Duodenal mucosa (tissue), 2 donors: ENCODE data around the gene HIC1.

ENCODE experiments used
- H3K27ac ChIP-seq: one replicate; pipeline ENCODE4 v1.7.0; 2013; ENCODE audit warnings: low read depth, low read length
- H3K27me3 ChIP-seq, 2 donors: one replicate each; pipeline ENCODE4 v1.7.0; 2013; ENCODE audit warnings: low read length in 2 of 2, control low read depth in 1 of 2; ENCODE audit not compliant: insufficient read depth in 2 of 2, control insufficient read depth in 1 of 2
- H3K36me3 ChIP-seq, 2 donors: one replicate each; pipeline ENCODE4 v1.7.0; 2013; ENCODE audit warnings: low read length in 2 of 2, control low read depth in 1 of 2; ENCODE audit not compliant: insufficient read depth in 2 of 2, control insufficient read depth in 1 of 2
- H3K4me1 ChIP-seq, 2 donors: one replicate each; pipeline ENCODE4 v1.7.0; 2013; ENCODE audit warnings: low read length in 2 of 2, control low read depth in 1 of 2; ENCODE audit not compliant: insufficient read depth in 2 of 2, control insufficient read depth in 1 of 2
- H3K4me3 ChIP-seq, 2 donors: one replicate each; pipeline ENCODE4 v1.7.0; 2013; ENCODE audit warnings: low read length in 2 of 2, low read depth in 1 of 2
- H3K9ac ChIP-seq, 2 donors: one replicate each; pipeline ENCODE4 v1.7.0; 2013; ENCODE audit warnings: low read length in 2 of 2, low read depth in 1 of 2
- H3K9me3 ChIP-seq, 2 donors: one replicate each; pipeline ENCODE4 v1.7.0; 2013; ENCODE audit warnings: low read length in 2 of 2, control low read depth in 1 of 2; ENCODE audit not compliant: control insufficient read depth in 1 of 2

Gene HIC1

GRCh38 chr17:2067608-2068024 is 12.7 kb downstream of the HIC1 start:
- Histone ChIP-seq H3K9me3 (no peaks in the 10 kb centered on the region), H3K4me1 (peaks cover 71 to 76% of the 10 kb centered on the region in 2 donors), H3K36me3 (peaks cover 13 to 50% of the 10 kb centered on the region in 2 donors), H3K27ac (peak overlapping the region; percentile 76), H3K4me3 (no peak overlapping the region), H3K27me3 (no peaks in the 10 kb centered on the region), H3K9ac (peak overlapping the region in 1 of 2 donors; percentile 41)

GRCh38 chr17:2068031-2068518 is 13.2 kb downstream of the HIC1 start:
- Histone ChIP-seq H3K36me3 (peaks cover 13 to 50% of the 10 kb centered on the region in 2 donors), H3K9ac (peak overlapping the region in 1 of 2 donors; percentile 41), H3K27me3 (no peaks in the 10 kb centered on the region), H3K9me3 (no peaks in the 10 kb centered on the region), H3K4me1 (peaks cover 71% of the 10 kb centered on the region in 2 donors), H3K27ac (peak overlapping the region; percentile 76), H3K4me3 (no peak overlapping the region)

GRCh38 chr17:2068519-2069051 is 13.7 kb downstream of the HIC1 start:
- peaks cover 13 to 50% of the 10 kb centered on the region in 2 donors for H3K36me3 ChIP-seq
- H3K27ac ChIP-seq, result peak overlapping the region; percentile 76
- peaks cover 70% of the 10 kb centered on the region in 2 donors for H3K4me1 ChIP-seq

GRCh38 chr17:2070241-2071023 is 15.5 kb downstream of the HIC1 start:
- H3K4me1 ChIP-seq, result peaks cover 60% of the 10 kb centered on the region in 2 donors
- H3K4me3 ChIP-seq, result no peak overlapping the region
- no peaks in the 10 kb centered on the region for H3K27me3 ChIP-seq
- peak overlapping the region; percentile 67 for H3K27ac ChIP-seq
- no peaks in the 10 kb centered on the region for H3K9me3 ChIP-seq
- H3K9ac ChIP-seq, result no peak overlapping the region
- peaks cover 13 to 40% of the 10 kb centered on the region in 2 donors for H3K36me3 ChIP-seq

More at GRCh38 chr17:2068519-2069051, 13.7 kb downstream of the HIC1 start:
- Histone ChIP-seq H3K27me3 (no peaks in the 10 kb centered on the region), H3K9me3 (no peaks in the 10 kb centered on the region), H3K9ac (no peak overlapping the region), H3K4me3 (no peak overlapping the region)

- H3K9me3 ChIP-seq, result no peaks in the 10 kb centered on the region
- H3K27ac ChIP-seq, result peak overlapping the region; percentile 67
- peaks cover 11 to 35% of the 10 kb centered on the region in 2 donors for H3K36me3 ChIP-seq
- H3K4me1 ChIP-seq, result peaks cover 57 to 61% of the 10 kb centered on the region in 2 donors
- H3K4me3 ChIP-seq, result no peak overlapping the region
- no peaks in the 10 kb centered on the region for H3K27me3 ChIP-seq
- peak overlapping the region in 1 of 2 donors; percentile 1 for H3K9ac ChIP-seq
Measured at GRCh38 chr17:2071024-2071385, 16.1 kb downstream of the HIC1 start.

- Histone ChIP-seq H3K27ac (peak overlapping the region; percentile 67), H3K4me1 (peaks cover 53 to 56% of the 10 kb centered on the region in 2 donors), H3K9me3 (no peaks in the 10 kb centered on the region), H3K9ac (peak overlapping the region in 1 of 2 donors; percentile 1), H3K4me3 (no peak overlapping the region), H3K36me3 (peaks cover 8 to 30% of the 10 kb centered on the region in 2 donors), H3K27me3 (no peaks in the 10 kb centered on the region)
Measured at GRCh38 chr17:2071455-2072281, 16.8 kb downstream of the HIC1 start.

GRCh38 chr17:2074919-2075318 is 20.0 kb downstream of the HIC1 start:
- no peak overlapping the region for H3K9ac ChIP-seq
- no peak overlapping the region for H3K4me3 ChIP-seq
- no peaks in the 10 kb centered on the region for H3K9me3 ChIP-seq
- H3K4me1 ChIP-seq, result peaks cover 27 to 36% of the 10 kb centered on the region in 2 donors
- peaks cover 14 to 35% of the 10 kb centered on the region in 2 donors for H3K36me3 ChIP-seq
- peak overlapping the region; percentile 15 for H3K27ac ChIP-seq
- H3K27me3 ChIP-seq, result no peaks in the 10 kb centered on the region

GRCh38 chr17:2075336-2076086 is 20.6 kb downstream of the HIC1 start:
- H3K27ac ChIP-seq, result no peak overlapping the region
- no peak overlapping the region for H3K9ac ChIP-seq
- H3K36me3 ChIP-seq, result peaks cover 14 to 35% of the 10 kb centered on the region in 2 donors
- peaks cover 21 to 30% of the 10 kb centered on the region in 2 donors for H3K4me1 ChIP-seq
- no peak overlapping the region for H3K4me3 ChIP-seq
- H3K9me3 ChIP-seq, result no peaks in the 10 kb centered on the region
- H3K27me3 ChIP-seq, result no peaks in the 10 kb centered on the region

- Histone ChIP-seq H3K36me3 (peaks cover 18 to 38% of the 10 kb centered on the region in 2 donors), H3K27ac (no peak overlapping the region), H3K4me1 (peaks cover 19 to 28% of the 10 kb centered on the region in 2 donors), H3K9ac (no peak overlapping the region), H3K9me3 (no peaks in the 10 kb centered on the region), H3K27me3 (no peaks in the 10 kb centered on the region), H3K4me3 (no peak overlapping the region)
Measured at GRCh38 chr17:2076087-2076984, 21.4 kb downstream of the HIC1 start.
